PC-9 (cell line): Measurements from ENCODE around the gene MVB12A.

Experiments used
- CTCF ChIP-seq: fragments of 200-600 bp; sonication (generic); conservative IDR thresholded peaks from 2 replicates; pipeline ENCODE4 v1.6.1; 2017; ENCODE audit warnings: mixed run types, antibody characterized with exemption, mild to moderate bottlenecking, moderate library complexity
- EZH2 ChIP-seq: fragments of 200-600 bp; sonication (generic); IDR thresholded peaks from 2 replicates; pipeline ENCODE4 v1.8.0; 2017; ENCODE audit warnings: antibody characterized with exemption, low read depth

- TF ChIP-seq CTCF (no peak), EZH2 (no peak)
Measured at GRCh38 chr19:17471410-17472125, 51.7 kb downstream of the MVB12A start.
